NT2/D1 (cell line): Measurements from ENCODE around the gene CCNJL.

Experiments used
- DNase-seq: peaks from one replicate; pipeline ENCODE4 v3.0.0-alpha.2; 2011; ENCODE audit warnings: low read depth, low spot score
- H3K27me3 ChIP-seq: 2 replicates; pipeline ENCODE4 v1.6.0; 2011; ENCODE audit warnings: mild to moderate bottlenecking; ENCODE audit not compliant: insufficient read length, insufficient read depth
- H3K36me3 ChIP-seq: 2 replicates; pipeline ENCODE4 v1.6.1; 2011; ENCODE audit warnings: mild to moderate bottlenecking, low read length, mixed read lengths; ENCODE audit not compliant: insufficient read depth, insufficient read length
- H3K4me1 ChIP-seq: 2 replicates; pipeline ENCODE4 v1.5.1; 2011; ENCODE audit not compliant: insufficient read depth, insufficient read length
- H3K4me3 ChIP-seq: 2 replicates; pipeline ENCODE4 v1.5.1; 2011; ENCODE audit warnings: low read depth; ENCODE audit not compliant: insufficient read length
- H3K9ac ChIP-seq: 2 replicates; pipeline ENCODE4 v1.6.0; 2011; ENCODE audit warnings: low read depth; ENCODE audit not compliant: insufficient read length
- H3K9me3 ChIP-seq: 2 replicates; pipeline ENCODE4 v1.5.1; 2011; ENCODE audit warnings: mild to moderate bottlenecking, low read length; ENCODE audit not compliant: insufficient read depth
- SUZ12 ChIP-seq: IDR thresholded peaks from 2 replicates; pipeline ENCODE4 v1.6.1; 2011; ENCODE audit not compliant: insufficient read length, insufficient read depth; ENCODE audit errors: extremely low read depth
- YY1 ChIP-seq: IDR thresholded peaks from 2 replicates; pipeline ENCODE4 v1.6.1; 2011; ENCODE audit not compliant: insufficient read length, insufficient read depth
- ZNF274 ChIP-seq: IDR thresholded peaks from 2 replicates; pipeline ENCODE4 v1.6.1; 2011; ENCODE audit warnings: mild to moderate bottlenecking, low read depth, low read length

CCNJL gene

GRCh38 chr5:160356550-160357347, 44.4 kb upstream of the CCNJL start:
- Histone ChIP-seq H3K9ac (no peak overlapping the region), H3K4me1 (peaks cover 5% of the 10 kb centered on the region), H3K27me3 (no peaks in the 10 kb centered on the region), H3K4me3 (no peak overlapping the region), H3K9me3 (no peaks in the 10 kb centered on the region), H3K36me3 (no peaks in the 10 kb centered on the region)
- no peak for DNase-seq
- TF ChIP-seq YY1 (no peak), SUZ12 (no peak)

GRCh38 chr5:160354666-160355065, 42.3 kb upstream of the CCNJL start:
- Histone ChIP-seq H3K9me3 (no peaks in the 10 kb centered on the region), H3K4me3 (no peak overlapping the region), H3K4me1 (peaks cover 5% of the 10 kb centered on the region), H3K9ac (no peak overlapping the region), H3K27me3 (no peaks in the 10 kb centered on the region), H3K36me3 (no peaks in the 10 kb centered on the region)
- no peak for DNase-seq
- TF ChIP-seq SUZ12 (no peak), ZNF274 (no peak), YY1 (no peak)

- Histone ChIP-seq H3K4me1 (peaks cover 5% of the 10 kb centered on the region), H3K4me3 (no peak overlapping the region), H3K36me3 (no peaks in the 10 kb centered on the region), H3K9ac (no peak overlapping the region), H3K9me3 (no peaks in the 10 kb centered on the region), H3K27me3 (no peaks in the 10 kb centered on the region)
- DNase-seq, result no peak
- no peak for TF ChIP-seq SUZ12
- no peak for TF ChIP-seq YY1
- no peak for TF ChIP-seq ZNF274
These were observed 41.0 kb upstream of the CCNJL start for GRCh38 chr5:160353379-160353778.

- H3K4me1 ChIP-seq, result peaks cover 2% of the 10 kb centered on the region
- TF ChIP-seq YY1, result no peak
- H3K9me3 ChIP-seq, result no peaks in the 10 kb centered on the region
- no peak overlapping the region for H3K4me3 ChIP-seq
- H3K9ac ChIP-seq, result no peak overlapping the region
- H3K36me3 ChIP-seq, result no peaks in the 10 kb centered on the region
- no peaks in the 10 kb centered on the region for H3K27me3 ChIP-seq
- DNase-seq, result no peak
These were observed 39.9 kb upstream of the CCNJL start for GRCh38 chr5:160352308-160352707.

GRCh38 chr5:160349935-160350303, 37.6 kb upstream of the CCNJL start:
- H3K4me1 ChIP-seq, result no peaks in the 10 kb centered on the region
- H3K4me3 ChIP-seq, result no peak overlapping the region
- H3K9me3 ChIP-seq, result no peaks in the 10 kb centered on the region
- no peak for TF ChIP-seq YY1
- TF ChIP-seq ZNF274, result no peak
- no peak for TF ChIP-seq SUZ12
- DNase-seq, result no peak
- H3K9ac ChIP-seq, result no peak overlapping the region
- H3K27me3 ChIP-seq, result no peaks in the 10 kb centered on the region
- H3K36me3 ChIP-seq, result no peaks in the 10 kb centered on the region

- H3K4me1 ChIP-seq, result no peaks in the 10 kb centered on the region
- no peaks in the 10 kb centered on the region for H3K27me3 ChIP-seq
- H3K4me3 ChIP-seq, result no peak overlapping the region
- DNase-seq, result no peak
- no peaks in the 10 kb centered on the region for H3K9me3 ChIP-seq
- TF ChIP-seq SUZ12, result no peak
- TF ChIP-seq ZNF274, result no peak
- no peak for TF ChIP-seq YY1
- no peaks in the 10 kb centered on the region for H3K36me3 ChIP-seq
- no peak overlapping the region for H3K9ac ChIP-seq
These were observed 37.0 kb upstream of the CCNJL start for GRCh38 chr5:160349249-160349934.

GRCh38 chr5:160348080-160348479, 35.7 kb upstream of the CCNJL start:
- no peaks in the 10 kb centered on the region for H3K36me3 ChIP-seq
- TF ChIP-seq YY1 (no peak), ZNF274 (no peak), SUZ12 (no peak)
- no peak for DNase-seq
- no peaks in the 10 kb centered on the region for H3K9me3 ChIP-seq
- H3K27me3 ChIP-seq, result no peaks in the 10 kb centered on the region
- no peak overlapping the region for H3K9ac ChIP-seq
- H3K4me1 ChIP-seq, result no peaks in the 10 kb centered on the region
- no peak overlapping the region for H3K4me3 ChIP-seq
